ENCODE measurements around the gene MUSK.
"Not testable (repeated sequence)": the region's sequence is repeated elsewhere in the genome, so short reads cannot be mapped to it uniquely, and the experiment has no call there.

Gene MUSK

GRCh38 chr9:110668570-110669167, at the start of gene MUSK:
Gene MUSK, plus strand, starts transcription at chr9:110668791. Its CDS starts 114 bp downstream, at chr9:110668905.
- DNase-seq: no peak

- no peak for DNase-seq
These were observed 48.8 kb upstream of the MUSK start for GRCh38 chr9:110619831-110620230.

- DNase-seq: no peak
These were observed 47.9 kb upstream of the MUSK start for GRCh38 chr9:110620726-110621125.

- no peak for DNase-seq
These were observed 46.2 kb upstream of the MUSK start for GRCh38 chr9:110622368-110622767.

- no peak for DNase-seq
These were observed 45.0 kb upstream of the MUSK start for GRCh38 chr9:110623462-110624025.

- no peak for DNase-seq
These were observed 42.3 kb upstream of the MUSK start for GRCh38 chr9:110626101-110626829.

- DNase-seq: no peak
These were observed 33.0 kb upstream of the MUSK start for GRCh38 chr9:110635589-110635988.

GRCh38 chr9:110638381-110638954, 30.1 kb upstream of the MUSK start:
- DNase-seq: no peak

- no peak for DNase-seq
These were observed 27.9 kb upstream of the MUSK start for GRCh38 chr9:110640736-110641135.

- DNase-seq: no peak
These were observed 27.3 kb upstream of the MUSK start for GRCh38 chr9:110641293-110641692.

GRCh38 chr9:110648696-110649095, 19.9 kb upstream of the MUSK start:
- no peak for DNase-seq

- DNase-seq: no peak
These were observed 18.3 kb upstream of the MUSK start for GRCh38 chr9:110650261-110650660.

GRCh38 chr9:110650991-110651411, 17.6 kb upstream of the MUSK start:
- DNase-seq: no peak

- DNase-seq: no peak
These were observed 12.6 kb upstream of the MUSK start for GRCh38 chr9:110655754-110656641.

GRCh38 chr9:110659891-110660541, 8.6 kb upstream of the MUSK start:
- no peak for DNase-seq

GRCh38 chr9:110669433-110669832, 842 bp downstream of the MUSK start:
- no peak for DNase-seq

- no peak for DNase-seq
These were observed 3.3 kb downstream of the MUSK start for GRCh38 chr9:110671849-110672248.

- no peak for DNase-seq
These were observed 4.4 kb downstream of the MUSK start for GRCh38 chr9:110672873-110673510.

GRCh38 chr9:110687497-110687896, 18.9 kb downstream of the MUSK start:
- no peak for DNase-seq

GRCh38 chr9:110688329-110688728, 19.7 kb downstream of the MUSK start:
- DNase-seq: no peak

GRCh38 chr9:110691002-110691549, 22.5 kb downstream of the MUSK start:
- no peak for DNase-seq

- not testable (repeated sequence) for DNase-seq
These were observed 27.3 kb downstream of the MUSK start for GRCh38 chr9:110695846-110696245.
